Progenitor cell of endocrine pancreas (in vitro differentiated cells): Measurements from ENCODE around the gene PTPMT1. TPM values are rescaled to one million over a fixed set of nuclear protein-coding genes. Genes with fewer than 3 reads are reported as not detected.
"Not testable (repeated sequence)": the region's sequence is repeated elsewhere in the genome, so short reads cannot be mapped to it uniquely, and the experiment has no call there.

Source experiments
- DNase-seq: peaks from one replicate; pipeline ENCODE4 v3.0.0; 2021; ENCODE audit warnings: low spot score; ENCODE audit not compliant: unreplicated experiment
- H3K27ac Mint-ChIP-seq: 2 replicates; pipeline ENCODE4 v1.8.0; 2021; ENCODE audit warnings: mild to moderate bottlenecking, moderate library complexity, mixed read lengths
- H3K27me3 Mint-ChIP-seq: 2 replicates; pipeline ENCODE4 v1.8.0; 2021; ENCODE audit warnings: mixed read lengths
- H3K36me3 Mint-ChIP-seq: 2 replicates; pipeline ENCODE4 v1.8.0; 2022; ENCODE audit warnings: mixed read lengths; ENCODE audit not compliant: insufficient read depth
- H3K4me1 Mint-ChIP-seq: 2 replicates; pipeline ENCODE4 v1.8.0; 2021; ENCODE audit warnings: low read depth, mixed read lengths
- H3K4me3 Mint-ChIP-seq: 2 replicates; pipeline ENCODE4 v1.8.0; 2021; ENCODE audit warnings: low read depth, mild to moderate bottlenecking, moderate library complexity, mixed read lengths
- H3K9me3 Mint-ChIP-seq: 2 replicates; pipeline ENCODE4 v1.8.0; 2021; ENCODE audit warnings: low read depth, mixed read lengths
- total RNA-seq: library from RNA; stranded (reverse); gene quantifications from 2 replicates; pipeline ENCODE4 v1.2.1, GENCODE V29; 2021
- TF ChIP-seq, protein P1 (sequence below): fragments of 200-600 bp; sonication (generic); IDR thresholded peaks from one replicate; pipeline ENCODE4 v1.5.0; 2021; ENCODE audit warnings: antibody characterized with exemption, mild to moderate bottlenecking; ENCODE audit not compliant: unreplicated experiment

PTPMT1 gene
- total RNA-seq, 1 donor from 2014 or later = 47.6 TPM

GRCh38 chr11:47558695-47559094 lies 6.7 kb upstream of the PTPMT1 start:
- H3K36me3 Mint-ChIP-seq = no peaks in the 10 kb centered on the region
- no peak overlapping the region for H3K27ac Mint-ChIP-seq
- TF ChIP-seq, protein P1, sequence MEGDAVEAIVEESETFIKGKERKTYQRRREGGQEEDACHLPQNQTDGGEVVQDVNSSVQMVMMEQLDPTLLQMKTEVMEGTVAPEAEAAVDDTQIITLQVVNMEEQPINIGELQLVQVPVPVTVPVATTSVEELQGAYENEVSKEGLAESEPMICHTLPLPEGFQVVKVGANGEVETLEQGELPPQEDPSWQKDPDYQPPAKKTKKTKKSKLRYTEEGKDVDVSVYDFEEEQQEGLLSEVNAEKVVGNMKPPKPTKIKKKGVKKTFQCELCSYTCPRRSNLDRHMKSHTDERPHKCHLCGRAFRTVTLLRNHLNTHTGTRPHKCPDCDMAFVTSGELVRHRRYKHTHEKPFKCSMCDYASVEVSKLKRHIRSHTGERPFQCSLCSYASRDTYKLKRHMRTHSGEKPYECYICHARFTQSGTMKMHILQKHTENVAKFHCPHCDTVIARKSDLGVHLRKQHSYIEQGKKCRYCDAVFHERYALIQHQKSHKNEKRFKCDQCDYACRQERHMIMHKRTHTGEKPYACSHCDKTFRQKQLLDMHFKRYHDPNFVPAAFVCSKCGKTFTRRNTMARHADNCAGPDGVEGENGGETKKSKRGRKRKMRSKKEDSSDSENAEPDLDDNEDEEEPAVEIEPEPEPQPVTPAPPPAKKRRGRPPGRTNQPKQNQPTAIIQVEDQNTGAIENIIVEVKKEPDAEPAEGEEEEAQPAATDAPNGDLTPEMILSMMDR = no peak
- no peak overlapping the region for H3K4me3 Mint-ChIP-seq
- no peak for DNase-seq
- H3K27me3 Mint-ChIP-seq = no peaks in the 10 kb centered on the region
- H3K4me1 Mint-ChIP-seq = no peaks in the 10 kb centered on the region
- H3K9me3 Mint-ChIP-seq = no peaks in the 10 kb centered on the region

DNA sequence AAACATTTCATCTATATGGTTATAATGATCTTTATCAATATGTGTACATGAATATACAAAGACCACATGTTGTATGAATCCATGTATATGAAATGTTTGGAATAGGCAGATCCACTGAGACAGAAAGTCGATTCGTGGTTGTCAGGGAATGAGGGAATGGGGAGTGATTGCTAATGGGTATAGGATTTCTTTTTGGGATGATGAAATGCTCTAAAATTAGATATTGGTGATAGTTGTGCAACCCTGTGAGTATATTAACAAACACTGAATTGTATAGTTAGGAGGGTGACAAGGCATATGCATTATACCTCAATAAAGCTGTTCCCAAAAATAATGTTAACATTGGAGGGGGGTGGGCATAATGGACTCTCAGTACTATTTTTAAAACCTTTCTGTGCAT lies 5.0 kb upstream of the PTPMT1 start:
- Mint-ChIP-seq H3K27me3 (no peaks in the 10 kb centered on the region), H3K9me3 (no peaks in the 10 kb centered on the region), H3K27ac (no peak overlapping the region), H3K4me1 (no peaks in the 10 kb centered on the region), H3K36me3 (no peaks in the 10 kb centered on the region), H3K4me3 (no peak overlapping the region)
- DNase-seq = no peak
- TF ChIP-seq, protein P1 = no peak

GRCh38 chr11:47562393-47562792 lies 3.0 kb upstream of the PTPMT1 start:
- not testable (repeated sequence) for H3K4me1 Mint-ChIP-seq, DNase-seq, H3K36me3 Mint-ChIP-seq, H3K9me3 Mint-ChIP-seq, H3K27me3 Mint-ChIP-seq, H3K27ac Mint-ChIP-seq, H3K4me3 Mint-ChIP-seq

DNA sequence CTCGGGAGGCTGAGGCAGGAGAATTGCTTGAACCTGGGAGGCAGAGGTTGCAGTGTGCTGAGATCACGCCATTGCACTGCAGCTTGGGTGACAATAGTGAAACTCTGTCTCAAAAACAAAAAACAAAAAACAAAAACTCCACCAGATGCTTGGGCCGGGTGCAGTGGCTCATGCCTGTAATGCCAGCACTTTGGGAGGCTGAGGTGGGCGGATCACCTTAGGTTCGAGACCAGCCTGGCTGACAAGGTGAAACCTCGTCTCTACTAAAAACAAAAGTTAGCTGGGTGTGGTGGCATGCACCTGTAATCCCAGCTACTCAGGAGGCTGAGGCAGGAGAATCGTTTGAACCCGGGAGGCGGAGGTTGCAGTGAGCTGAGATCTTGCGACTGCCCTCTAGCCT lies 1.0 kb upstream of the PTPMT1 start:
- not testable (repeated sequence) for DNase-seq, H3K36me3 Mint-ChIP-seq

GRCh38 chr11:47564933-47565339 lies 463 bp upstream of the PTPMT1 start:
- Mint-ChIP-seq H3K27ac (peak overlapping the region; percentile 69), H3K9me3 (no peaks in the 10 kb centered on the region)
- DNase-seq = no peak

More for the DNA sequence above, 1.0 kb upstream of the PTPMT1 start:
- H3K4me1 Mint-ChIP-seq, H3K27ac Mint-ChIP-seq, H3K27me3 Mint-ChIP-seq, H3K9me3 Mint-ChIP-seq: not testable (repeated sequence)
- H3K4me3 Mint-ChIP-seq = peak overlapping the region; percentile 21

GRCh38 chr11:47566149-47566698 lies 825 bp downstream of the PTPMT1 start:
- peak overlapping the region; percentile 86 for H3K4me3 Mint-ChIP-seq
- TF ChIP-seq, protein P1 = no peak
- peaks cover 4% of the 10 kb centered on the region for H3K36me3 Mint-ChIP-seq
- H3K27me3 Mint-ChIP-seq = no peaks in the 10 kb centered on the region
- H3K27ac Mint-ChIP-seq = peak overlapping the region; percentile 93
- H3K4me1 Mint-ChIP-seq = peaks cover 8% of the 10 kb centered on the region
- DNase-seq = no peak
- no peaks in the 10 kb centered on the region for H3K9me3 Mint-ChIP-seq

More at GRCh38 chr11:47564933-47565339, 463 bp upstream of the PTPMT1 start:
- Mint-ChIP-seq H3K4me3 (peak overlapping the region; percentile 72), H3K4me1 (peaks cover 8% of the 10 kb centered on the region), H3K36me3 (peaks cover 1% of the 10 kb centered on the region), H3K27me3 (no peaks in the 10 kb centered on the region)
- TF ChIP-seq, protein P1 = no peak
